Spleen (tissue), 7 donors: Measurements from ENCODE around the gene DTNBP1.

Experiments used
- POLR2A ChIP-seq, 3 donors: fragments of 450-650 bp; IDR thresholded peaks; one replicate each; pipeline ENCODE4 v1.5.1; 2017; ENCODE audit warnings: antibody characterized with exemption in 3 of 3, mild to moderate bottlenecking in 1 of 3
- TF ChIP-seq, protein P1 (sequence below), 11 experiments: fragments of 200-600 bp in 7 of 11; fragments of 450-650 bp in 4 of 11; sonication (generic) in 4 of 11; IDR thresholded peaks in 8 of 11; conservative IDR thresholded peaks in 3 of 11; 1 replicate in 7 of 11; 2 replicates in 4 of 11; pipeline versions ENCODE4 v1.4.0 to v1.8.0; 2016 to 2021; ENCODE audit warnings: antibody characterized with exemption in 11 of 11, inconsistent platforms in 4 of 11, mild to moderate bottlenecking in 1 of 11
- donor health status: DM: no; HTN: no; CAD: no; lungs with moderate emphysema.
- donor health status: DM: no; HTN: no; CAD: no.
- donor health status: DM: no; HTN: no; CAD: no.

DNA sequence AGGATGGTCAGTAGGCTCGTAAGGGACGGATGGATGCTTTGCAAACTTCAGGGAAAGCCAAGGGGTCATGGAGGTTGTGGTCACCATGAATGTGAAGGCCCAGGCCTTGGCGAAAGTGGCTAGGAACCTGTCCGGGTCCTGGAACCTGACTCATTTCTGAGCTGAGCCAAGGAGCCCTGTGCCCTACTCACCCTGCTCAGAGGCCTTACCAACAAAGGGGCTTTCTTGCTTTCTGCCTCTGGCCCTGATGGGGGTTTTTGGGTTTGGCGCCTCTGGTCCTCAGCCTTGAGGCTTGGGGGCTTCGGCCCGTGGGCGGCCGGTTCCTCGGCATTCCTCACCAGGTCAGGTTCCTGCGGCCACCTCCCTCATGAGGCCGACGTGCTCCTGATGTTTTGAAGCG is 155.1 kb downstream of the DTNBP1 start:
- TF ChIP-seq, protein P1, sequence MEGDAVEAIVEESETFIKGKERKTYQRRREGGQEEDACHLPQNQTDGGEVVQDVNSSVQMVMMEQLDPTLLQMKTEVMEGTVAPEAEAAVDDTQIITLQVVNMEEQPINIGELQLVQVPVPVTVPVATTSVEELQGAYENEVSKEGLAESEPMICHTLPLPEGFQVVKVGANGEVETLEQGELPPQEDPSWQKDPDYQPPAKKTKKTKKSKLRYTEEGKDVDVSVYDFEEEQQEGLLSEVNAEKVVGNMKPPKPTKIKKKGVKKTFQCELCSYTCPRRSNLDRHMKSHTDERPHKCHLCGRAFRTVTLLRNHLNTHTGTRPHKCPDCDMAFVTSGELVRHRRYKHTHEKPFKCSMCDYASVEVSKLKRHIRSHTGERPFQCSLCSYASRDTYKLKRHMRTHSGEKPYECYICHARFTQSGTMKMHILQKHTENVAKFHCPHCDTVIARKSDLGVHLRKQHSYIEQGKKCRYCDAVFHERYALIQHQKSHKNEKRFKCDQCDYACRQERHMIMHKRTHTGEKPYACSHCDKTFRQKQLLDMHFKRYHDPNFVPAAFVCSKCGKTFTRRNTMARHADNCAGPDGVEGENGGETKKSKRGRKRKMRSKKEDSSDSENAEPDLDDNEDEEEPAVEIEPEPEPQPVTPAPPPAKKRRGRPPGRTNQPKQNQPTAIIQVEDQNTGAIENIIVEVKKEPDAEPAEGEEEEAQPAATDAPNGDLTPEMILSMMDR (IDR thresholded peaks at IDR 0.05 in 8 of 11, conservative IDR thresholded peaks at IDR 0.05 in 3 of 11), result no peak
- no peak for TF ChIP-seq POLR2A (IDR thresholded peaks at IDR 0.05)
